Ishikawa (cell line): Measurements from ENCODE around the gene MINDY3.

Experiments used
- CEBPB ChIP-seq: IDR thresholded peaks from 2 replicates; pipeline ENCODE4 v1.6.1; 2012
- CREB1 ChIP-seq: IDR thresholded peaks from 2 replicates; pipeline ENCODE4 v1.6.1; 2012; ENCODE audit warnings: low read depth
- EP300 ChIP-seq: IDR thresholded peaks from 2 replicates; pipeline ENCODE4 v1.6.1; 2012; ENCODE audit warnings: borderline replicate concordance
- RAD21 ChIP-seq: IDR thresholded peaks from 2 replicates; pipeline ENCODE4 v1.6.1; 2012; ENCODE audit warnings: low read depth
- TAF1 ChIP-seq: IDR thresholded peaks from 2 replicates; pipeline ENCODE4 v1.6.1; 2012; ENCODE audit warnings: low read depth, mild to moderate bottlenecking
- TF ChIP-seq, protein P1 (sequence below): IDR thresholded peaks from 2 replicates; pipeline ENCODE4 v1.6.1; 2012

- TF ChIP-seq CREB1 (no peak), RAD21 (no peak), TAF1 (no peak), CEBPB (no peak), EP300 (no peak)
- TF ChIP-seq, protein P1, sequence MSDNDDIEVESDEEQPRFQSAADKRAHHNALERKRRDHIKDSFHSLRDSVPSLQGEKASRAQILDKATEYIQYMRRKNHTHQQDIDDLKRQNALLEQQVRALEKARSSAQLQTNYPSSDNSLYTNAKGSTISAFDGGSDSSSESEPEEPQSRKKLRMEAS: no peak
These were observed 66.6 kb downstream of the MINDY3 start for GRCh38 chr10:15793664-15794063.
